ENCODE measurements around the gene KAZN.

The KAZN gene

DNA sequence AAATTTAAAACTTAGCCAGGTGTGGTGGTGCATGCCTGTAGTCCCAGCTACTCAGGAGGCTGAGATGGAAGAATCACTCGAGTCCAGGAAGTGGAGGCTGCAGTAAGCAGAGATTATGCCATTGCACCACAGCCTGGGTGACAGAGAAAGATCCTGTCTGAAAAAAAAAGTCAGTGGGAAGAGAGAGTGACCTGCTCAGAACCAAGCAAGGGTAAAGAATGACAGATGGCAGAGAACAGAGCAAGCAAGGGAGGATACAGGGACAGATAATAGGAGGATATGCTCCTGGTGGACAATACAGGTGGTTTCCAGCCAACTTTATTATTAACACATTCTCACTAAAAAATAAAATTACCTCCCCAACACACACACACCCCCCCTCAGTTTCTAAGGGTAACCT, 550.5 kb downstream of the KAZN start:
- Histone ChIP-seq H3K36me3 (ENCODE audit: control insufficient read depth in 1 of 2, insufficient read depth in 2 of 2, low read length in 2 of 2) (no peaks in the 10 kb centered on the region), H2BK5ac (ENCODE audit: low read depth, low read length, poor library complexity) (no peak overlapping the region), H2BK120ac (ENCODE audit: insufficient read depth, low read length, poor library complexity) (no peak overlapping the region), H4K91ac (ENCODE audit: low read depth, low read length) (no peak overlapping the region), H3K14ac (ENCODE audit: low read length) (no peak overlapping the region), H2BK12ac (ENCODE audit: low read length) (no peak overlapping the region), H3K79me1 (ENCODE audit: low read length) (peaks cover 11% of the 10 kb centered on the region), H3K9me3 (ENCODE audit: insufficient read depth, low read depth, low read length) (peaks cover 2% of the 10 kb centered on the region), H3K23ac (ENCODE audit: low read length) (no peak overlapping the region), H3K79me2 (ENCODE audit: control insufficient read depth, insufficient read depth, low read length, poor library complexity) (peaks cover 3% of the 10 kb centered on the region), H3K27me3 (ENCODE audit: insufficient read depth, low read length) (no peaks in the 10 kb centered on the region), H3K4me3 (ENCODE audit: low read depth, low read length) (no peak overlapping the region), H3K27ac (ENCODE audit: low read depth, low read length) (no peak overlapping the region), H3K18ac (ENCODE audit: low read length) (no peak overlapping the region), H3K4me1 (ENCODE audit: control insufficient read depth in 1 of 2, insufficient read depth in 2 of 2, low read length in 2 of 2) (peaks cover 13 to 28% of the 10 kb centered on the region in 2 experiments), H3K4me2 (ENCODE audit: low read length) (no peak overlapping the region), H3K9ac (ENCODE audit: low read length) (no peak overlapping the region), H4K12ac (ENCODE audit: low read depth, low read length) (no peak overlapping the region), H3K4ac (ENCODE audit: low read depth, low read length) (no peak overlapping the region), H4K8ac (ENCODE audit: low read depth, low read length) (no peak overlapping the region), H2AFZ (ENCODE audit: insufficient read depth, low read length, poor library complexity) (no peak overlapping the region), H2AK5ac (ENCODE audit: low read length) (no peak overlapping the region)
- DNase-seq: no peak
- no CpG with 5 or more reads among the region's 1 CpG for WGBS (ENCODE audit: extremely low coverage, insufficient coverage, insufficient read length)

DNA sequence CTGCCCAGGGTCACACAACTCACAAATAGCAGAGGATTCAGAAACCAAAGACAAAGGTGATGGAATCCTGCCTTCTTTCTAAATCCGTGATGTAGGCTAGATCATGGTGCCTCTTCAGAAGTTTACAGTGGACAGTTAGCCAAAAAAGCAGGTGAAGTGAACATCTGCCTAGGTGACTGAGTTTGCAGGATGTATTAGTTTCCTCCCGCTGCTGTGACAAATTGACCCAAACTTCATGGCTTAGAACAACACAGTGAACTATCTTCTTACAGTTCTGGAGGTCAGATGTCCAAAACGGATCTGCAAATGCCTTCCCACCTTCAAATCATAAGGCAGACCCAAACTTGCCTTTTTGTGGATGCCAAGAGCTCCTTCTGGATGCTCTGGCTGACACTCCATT, 551.9 kb downstream of the KAZN start:
- no peak overlapping the region for H4K8ac ChIP-seq (ENCODE audit: low read depth, low read length)
- H3K4me2 ChIP-seq (ENCODE audit: low read length): no peak overlapping the region
- H4K12ac ChIP-seq (ENCODE audit: low read depth, low read length): no peak overlapping the region
- peaks cover 16 to 36% of the 10 kb centered on the region in 2 experiments for H3K4me1 ChIP-seq (ENCODE audit: control insufficient read depth in 1 of 2, insufficient read depth in 2 of 2, low read length in 2 of 2)
- H2AK5ac ChIP-seq (ENCODE audit: low read length): no peak overlapping the region
- H2BK120ac ChIP-seq (ENCODE audit: insufficient read depth, low read length, poor library complexity): no peak overlapping the region
- H3K36me3 ChIP-seq (ENCODE audit: control insufficient read depth in 1 of 2, insufficient read depth in 2 of 2, low read length in 2 of 2): no peaks in the 10 kb centered on the region
- H3K9ac ChIP-seq (ENCODE audit: low read length): no peak overlapping the region
- no peak overlapping the region for H2BK5ac ChIP-seq (ENCODE audit: low read depth, low read length, poor library complexity)
- H3K79me2 ChIP-seq (ENCODE audit: control insufficient read depth, insufficient read depth, low read length, poor library complexity): peaks cover 4% of the 10 kb centered on the region
- H3K4me3 ChIP-seq (ENCODE audit: low read depth, low read length): no peak overlapping the region
- H3K9me3 ChIP-seq (ENCODE audit: insufficient read depth, low read depth, low read length): peaks cover 2% of the 10 kb centered on the region
- H3K27me3 ChIP-seq (ENCODE audit: insufficient read depth, low read length): no peaks in the 10 kb centered on the region
- no peak overlapping the region for H3K18ac ChIP-seq (ENCODE audit: low read length)
- WGBS (ENCODE audit: extremely low coverage, insufficient coverage, insufficient read length): no CpG with 5 or more reads among the region's 3 CpGs
- DNase-seq: no peak
- H3K4ac ChIP-seq (ENCODE audit: low read depth, low read length): no peak overlapping the region
- H3K27ac ChIP-seq (ENCODE audit: low read depth, low read length): no peak overlapping the region
- peak overlapping the region; percentile 10 for H4K91ac ChIP-seq (ENCODE audit: low read depth, low read length)
- H3K14ac ChIP-seq (ENCODE audit: low read length): no peak overlapping the region
- peaks cover 12% of the 10 kb centered on the region for H3K79me1 ChIP-seq (ENCODE audit: low read length)
- no peak overlapping the region for H3K23ac ChIP-seq (ENCODE audit: low read length)
- H2BK12ac ChIP-seq (ENCODE audit: low read length): peak overlapping the region; percentile 17
- H2AFZ ChIP-seq (ENCODE audit: insufficient read depth, low read length, poor library complexity): no peak overlapping the region

GRCh38 chr1:15151377-15151806, 552.9 kb downstream of the KAZN start:
- H3K79me1 ChIP-seq (ENCODE audit: low read length): peaks cover 12% of the 10 kb centered on the region
- H2BK120ac ChIP-seq (ENCODE audit: insufficient read depth, low read length, poor library complexity): no peak overlapping the region
- no CpG with 5 or more reads among the region's 5 CpGs for WGBS (ENCODE audit: extremely low coverage, insufficient coverage, insufficient read length)
- no peak overlapping the region for H4K91ac ChIP-seq (ENCODE audit: low read depth, low read length)
- H2BK12ac ChIP-seq (ENCODE audit: low read length): no peak overlapping the region
- H4K8ac ChIP-seq (ENCODE audit: low read depth, low read length): no peak overlapping the region
- H3K27ac ChIP-seq (ENCODE audit: low read depth, low read length): peak overlapping the region; percentile 59
- H3K4me3 ChIP-seq (ENCODE audit: low read depth, low read length): no peak overlapping the region
- H3K23ac ChIP-seq (ENCODE audit: low read length): no peak overlapping the region
- H2BK5ac ChIP-seq (ENCODE audit: low read depth, low read length, poor library complexity): no peak overlapping the region
- H3K4ac ChIP-seq (ENCODE audit: low read depth, low read length): no peak overlapping the region
- peaks cover 2% of the 10 kb centered on the region for H3K9me3 ChIP-seq (ENCODE audit: insufficient read depth, low read depth, low read length)
- H3K4me1 ChIP-seq (ENCODE audit: control insufficient read depth in 1 of 2, insufficient read depth in 2 of 2, low read length in 2 of 2): peaks cover 13 to 38% of the 10 kb centered on the region in 2 experiments
- H3K36me3 ChIP-seq (ENCODE audit: control insufficient read depth in 1 of 2, insufficient read depth in 2 of 2, low read length in 2 of 2): no peaks in the 10 kb centered on the region
- H2AFZ ChIP-seq (ENCODE audit: insufficient read depth, low read length, poor library complexity): no peak overlapping the region
- no peak overlapping the region for H3K18ac ChIP-seq (ENCODE audit: low read length)
- peak overlapping the region; percentile 90 for H3K4me2 ChIP-seq (ENCODE audit: low read length)
- peaks cover 4% of the 10 kb centered on the region for H3K79me2 ChIP-seq (ENCODE audit: control insufficient read depth, insufficient read depth, low read length, poor library complexity)
- H3K9ac ChIP-seq (ENCODE audit: low read length): no peak overlapping the region
- no peak overlapping the region for H4K12ac ChIP-seq (ENCODE audit: low read depth, low read length)
- no peak overlapping the region for H3K14ac ChIP-seq (ENCODE audit: low read length)
- no peak for DNase-seq
- H3K27me3 ChIP-seq (ENCODE audit: insufficient read depth, low read length): no peaks in the 10 kb centered on the region
- H2AK5ac ChIP-seq (ENCODE audit: low read length): no peak overlapping the region

- Histone ChIP-seq H3K4me1 (ENCODE audit: control insufficient read depth in 1 of 2, insufficient read depth in 2 of 2, low read length in 2 of 2) (peaks cover 10 to 34% of the 10 kb centered on the region in 2 experiments), H2AFZ (ENCODE audit: insufficient read depth, low read length, poor library complexity) (no peak overlapping the region), H3K79me1 (ENCODE audit: low read length) (peaks cover 12% of the 10 kb centered on the region), H2BK12ac (ENCODE audit: low read length) (no peak overlapping the region), H3K23ac (ENCODE audit: low read length) (no peak overlapping the region), H3K36me3 (ENCODE audit: control insufficient read depth in 1 of 2, insufficient read depth in 2 of 2, low read length in 2 of 2) (no peaks in the 10 kb centered on the region), H3K9ac (ENCODE audit: low read length) (no peak overlapping the region), H2BK120ac (ENCODE audit: insufficient read depth, low read length, poor library complexity) (no peak overlapping the region), H3K18ac (ENCODE audit: low read length) (no peak overlapping the region), H3K27me3 (ENCODE audit: insufficient read depth, low read length) (no peaks in the 10 kb centered on the region), H4K8ac (ENCODE audit: low read depth, low read length) (no peak overlapping the region), H2BK5ac (ENCODE audit: low read depth, low read length, poor library complexity) (no peak overlapping the region), H3K27ac (ENCODE audit: low read depth, low read length) (no peak overlapping the region), H3K9me3 (ENCODE audit: insufficient read depth, low read depth, low read length) (peaks cover 2% of the 10 kb centered on the region), H3K14ac (ENCODE audit: low read length) (no peak overlapping the region), H2AK5ac (ENCODE audit: low read length) (no peak overlapping the region), H3K4me2 (ENCODE audit: low read length) (peak overlapping the region; percentile 90), H3K4ac (ENCODE audit: low read depth, low read length) (no peak overlapping the region), H4K91ac (ENCODE audit: low read depth, low read length) (peak overlapping the region; percentile 1), H3K4me3 (ENCODE audit: low read depth, low read length) (no peak overlapping the region), H4K12ac (ENCODE audit: low read depth, low read length) (no peak overlapping the region), H3K79me2 (ENCODE audit: control insufficient read depth, insufficient read depth, low read length, poor library complexity) (peaks cover 4% of the 10 kb centered on the region)
- no CpG with 5 or more reads among the region's 3 CpGs for WGBS (ENCODE audit: extremely low coverage, insufficient coverage, insufficient read length)
- DNase-seq: no peak
Observed at GRCh38 chr1:15151871-15152270, 553.4 kb downstream of the KAZN start.
